IPS-NIHi11 (cell line): ENCODE measurements around the gene HAGHL.
"Not testable (repeated sequence)": the region's sequence is repeated elsewhere in the genome, so short reads cannot be mapped to it uniquely, and the experiment has no call there.

Experiments
- DNase-seq: peaks from one replicate; pipeline ENCODE4 v3.0.0; 2012; ENCODE audit warnings: mixed read lengths, low spot score

HAGHL gene

GRCh38 chr16:772959-773358, 46.1 kb downstream of the HAGHL start:
- DNase-seq = no peak

GRCh38 chr16:774086-775001, 47.4 kb downstream of the HAGHL start:
- DNase-seq = no peak

- no peak for DNase-seq
Observed at GRCh38 chr16:775236-775796, 48.4 kb downstream of the HAGHL start.

- DNase-seq = not testable (repeated sequence)
Observed at GRCh38 chr16:776298-776697, 49.4 kb downstream of the HAGHL start.

GRCh38 chr16:776824-777223, 49.9 kb downstream of the HAGHL start:
- no peak for DNase-seq

GRCh38 chr16:777826-778225, 50.9 kb downstream of the HAGHL start:
- DNase-seq = no peak

GRCh38 chr16:778447-778846, 51.5 kb downstream of the HAGHL start:
- DNase-seq = no peak

- no peak for DNase-seq
Observed at GRCh38 chr16:778909-779527, 52.1 kb downstream of the HAGHL start.
